Panc1 (cell line): Measurements from ENCODE around the gene FRYL.

Source experiments
- POLR2AphosphoS5 ChIP-seq: IDR thresholded peaks from 2 replicates; pipeline ENCODE4 v1.6.1; 2012; ENCODE audit warnings: mild to moderate bottlenecking, low read depth, low read length, moderate library complexity
- SIN3A ChIP-seq: IDR thresholded peaks from 2 replicates; pipeline ENCODE4 v1.6.1; 2012; ENCODE audit warnings: low read depth, mild to moderate bottlenecking, low read length, moderate library complexity, borderline replicate concordance; ENCODE audit not compliant: insufficient read depth
- TCF7L2 ChIP-seq: IDR thresholded peaks from 2 replicates; pipeline ENCODE4 v1.6.1; 2011; ENCODE audit warnings: mild to moderate bottlenecking, low read depth, low read length, inconsistent platforms
- TF ChIP-seq, protein P1 (sequence below), 2 experiments: IDR thresholded peaks; 2 replicates each; pipeline ENCODE4 v1.6.1; 2011 to 2012; ENCODE audit warnings: low read depth in 2 of 2, control low read depth in 1 of 2, low read length in 1 of 2, mild to moderate bottlenecking in 1 of 2, moderate library complexity in 1 of 2; ENCODE audit not compliant: insufficient read depth in 1 of 2
- TF ChIP-seq, protein P2 (sequence below): fragments of 450-650 bp; IDR thresholded peaks from 2 replicates; pipeline ENCODE4 v1.5.1; 2017; ENCODE audit warnings: mild to moderate bottlenecking

- TF ChIP-seq, protein P1, sequence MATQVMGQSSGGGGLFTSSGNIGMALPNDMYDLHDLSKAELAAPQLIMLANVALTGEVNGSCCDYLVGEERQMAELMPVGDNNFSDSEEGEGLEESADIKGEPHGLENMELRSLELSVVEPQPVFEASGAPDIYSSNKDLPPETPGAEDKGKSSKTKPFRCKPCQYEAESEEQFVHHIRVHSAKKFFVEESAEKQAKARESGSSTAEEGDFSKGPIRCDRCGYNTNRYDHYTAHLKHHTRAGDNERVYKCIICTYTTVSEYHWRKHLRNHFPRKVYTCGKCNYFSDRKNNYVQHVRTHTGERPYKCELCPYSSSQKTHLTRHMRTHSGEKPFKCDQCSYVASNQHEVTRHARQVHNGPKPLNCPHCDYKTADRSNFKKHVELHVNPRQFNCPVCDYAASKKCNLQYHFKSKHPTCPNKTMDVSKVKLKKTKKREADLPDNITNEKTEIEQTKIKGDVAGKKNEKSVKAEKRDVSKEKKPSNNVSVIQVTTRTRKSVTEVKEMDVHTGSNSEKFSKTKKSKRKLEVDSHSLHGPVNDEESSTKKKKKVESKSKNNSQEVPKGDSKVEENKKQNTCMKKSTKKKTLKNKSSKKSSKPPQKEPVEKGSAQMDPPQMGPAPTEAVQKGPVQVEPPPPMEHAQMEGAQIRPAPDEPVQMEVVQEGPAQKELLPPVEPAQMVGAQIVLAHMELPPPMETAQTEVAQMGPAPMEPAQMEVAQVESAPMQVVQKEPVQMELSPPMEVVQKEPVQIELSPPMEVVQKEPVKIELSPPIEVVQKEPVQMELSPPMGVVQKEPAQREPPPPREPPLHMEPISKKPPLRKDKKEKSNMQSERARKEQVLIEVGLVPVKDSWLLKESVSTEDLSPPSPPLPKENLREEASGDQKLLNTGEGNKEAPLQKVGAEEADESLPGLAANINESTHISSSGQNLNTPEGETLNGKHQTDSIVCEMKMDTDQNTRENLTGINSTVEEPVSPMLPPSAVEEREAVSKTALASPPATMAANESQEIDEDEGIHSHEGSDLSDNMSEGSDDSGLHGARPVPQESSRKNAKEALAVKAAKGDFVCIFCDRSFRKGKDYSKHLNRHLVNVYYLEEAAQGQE (IDR thresholded peaks at IDR 0.05; ENCODE audit: insufficient read depth in 1 of 2, low read depth in 2 of 2, low read length in 1 of 2) = no peak
- TF ChIP-seq, protein P2, sequence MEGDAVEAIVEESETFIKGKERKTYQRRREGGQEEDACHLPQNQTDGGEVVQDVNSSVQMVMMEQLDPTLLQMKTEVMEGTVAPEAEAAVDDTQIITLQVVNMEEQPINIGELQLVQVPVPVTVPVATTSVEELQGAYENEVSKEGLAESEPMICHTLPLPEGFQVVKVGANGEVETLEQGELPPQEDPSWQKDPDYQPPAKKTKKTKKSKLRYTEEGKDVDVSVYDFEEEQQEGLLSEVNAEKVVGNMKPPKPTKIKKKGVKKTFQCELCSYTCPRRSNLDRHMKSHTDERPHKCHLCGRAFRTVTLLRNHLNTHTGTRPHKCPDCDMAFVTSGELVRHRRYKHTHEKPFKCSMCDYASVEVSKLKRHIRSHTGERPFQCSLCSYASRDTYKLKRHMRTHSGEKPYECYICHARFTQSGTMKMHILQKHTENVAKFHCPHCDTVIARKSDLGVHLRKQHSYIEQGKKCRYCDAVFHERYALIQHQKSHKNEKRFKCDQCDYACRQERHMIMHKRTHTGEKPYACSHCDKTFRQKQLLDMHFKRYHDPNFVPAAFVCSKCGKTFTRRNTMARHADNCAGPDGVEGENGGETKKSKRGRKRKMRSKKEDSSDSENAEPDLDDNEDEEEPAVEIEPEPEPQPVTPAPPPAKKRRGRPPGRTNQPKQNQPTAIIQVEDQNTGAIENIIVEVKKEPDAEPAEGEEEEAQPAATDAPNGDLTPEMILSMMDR = no peak
- TF ChIP-seq TCF7L2 (no peak), POLR2AphosphoS5 (no peak), SIN3A (no peak)
Observed at GRCh38 chr4:48708610-48709009, 71.5 kb downstream of the FRYL start.
